ENCODE results near the gene BCORL1. TPM values are rescaled to one million over a fixed set of nuclear protein-coding genes. Genes with fewer than 3 reads are reported as not detected.

Gene BCORL1
- total RNA-seq, 2 donors from 2014 or later, result 8.5 to 22.3 TPM

DNA sequence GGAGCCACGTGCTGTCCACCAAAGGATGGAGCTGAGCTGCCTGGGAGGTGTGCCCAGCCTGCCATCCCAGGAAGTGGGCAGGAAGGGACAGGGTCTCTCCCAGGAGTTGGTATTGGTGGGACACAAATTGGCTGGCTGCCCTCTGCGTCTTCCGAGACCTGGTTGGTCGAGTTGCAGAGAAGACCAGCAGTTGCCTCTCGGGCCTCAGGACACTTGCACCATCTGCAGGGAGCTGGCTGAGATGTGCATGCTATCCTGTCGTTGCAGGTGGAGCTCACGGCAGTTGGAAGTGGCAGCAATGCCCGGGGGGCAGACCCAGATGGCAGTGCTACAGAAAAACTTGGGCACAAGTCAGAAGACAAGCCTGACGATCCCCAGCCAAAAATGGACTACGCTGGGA, 30.2 kb downstream of the BCORL1 start:
- no peak overlapping the region for H3K27ac ChIP-seq
- H3K27me3 ChIP-seq (replicated peaks; ENCODE audit: insufficient read depth), result no peaks in the 10 kb centered on the region
- TF ChIP-seq, protein P1, sequence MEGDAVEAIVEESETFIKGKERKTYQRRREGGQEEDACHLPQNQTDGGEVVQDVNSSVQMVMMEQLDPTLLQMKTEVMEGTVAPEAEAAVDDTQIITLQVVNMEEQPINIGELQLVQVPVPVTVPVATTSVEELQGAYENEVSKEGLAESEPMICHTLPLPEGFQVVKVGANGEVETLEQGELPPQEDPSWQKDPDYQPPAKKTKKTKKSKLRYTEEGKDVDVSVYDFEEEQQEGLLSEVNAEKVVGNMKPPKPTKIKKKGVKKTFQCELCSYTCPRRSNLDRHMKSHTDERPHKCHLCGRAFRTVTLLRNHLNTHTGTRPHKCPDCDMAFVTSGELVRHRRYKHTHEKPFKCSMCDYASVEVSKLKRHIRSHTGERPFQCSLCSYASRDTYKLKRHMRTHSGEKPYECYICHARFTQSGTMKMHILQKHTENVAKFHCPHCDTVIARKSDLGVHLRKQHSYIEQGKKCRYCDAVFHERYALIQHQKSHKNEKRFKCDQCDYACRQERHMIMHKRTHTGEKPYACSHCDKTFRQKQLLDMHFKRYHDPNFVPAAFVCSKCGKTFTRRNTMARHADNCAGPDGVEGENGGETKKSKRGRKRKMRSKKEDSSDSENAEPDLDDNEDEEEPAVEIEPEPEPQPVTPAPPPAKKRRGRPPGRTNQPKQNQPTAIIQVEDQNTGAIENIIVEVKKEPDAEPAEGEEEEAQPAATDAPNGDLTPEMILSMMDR (IDR thresholded peaks at IDR 0.05), result no peak
- no peaks in the 10 kb centered on the region for H3K36me3 ChIP-seq
- H3K4me1 ChIP-seq (ENCODE audit: control insufficient read depth in 1 of 2, low read depth in 2 of 2), result no peaks in the 10 kb centered on the region
- DNase-seq (ENCODE audit: low spot score) (no peak), ATAC-seq (ENCODE audit: insufficient number of reproducible peaks, low FRiP score, low read depth) (no peak)
- H3K9me3 ChIP-seq, result no peaks in the 10 kb centered on the region
- no peak overlapping the region for H3K4me3 ChIP-seq

DNA sequence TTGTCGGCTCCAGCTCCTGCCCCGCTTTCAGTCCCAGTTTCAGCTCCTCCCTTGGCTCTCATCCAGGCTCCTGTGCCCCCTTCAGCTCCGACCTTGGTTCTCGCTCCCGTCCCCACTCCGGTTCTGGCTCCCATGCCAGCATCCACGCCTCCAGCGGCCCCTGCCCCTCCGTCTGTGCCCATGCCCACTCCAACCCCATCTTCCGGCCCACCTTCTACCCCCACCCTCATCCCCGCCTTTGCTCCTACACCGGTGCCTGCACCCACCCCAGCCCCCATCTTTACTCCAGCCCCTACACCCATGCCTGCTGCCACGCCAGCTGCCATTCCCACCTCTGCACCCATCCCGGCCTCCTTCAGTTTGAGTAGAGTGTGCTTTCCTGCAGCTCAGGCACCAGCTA, 31.2 kb downstream of the BCORL1 start:
- H3K4me3 ChIP-seq, result no peak overlapping the region
- no peaks in the 10 kb centered on the region for H3K9me3 ChIP-seq
- DNase-seq (ENCODE audit: low spot score) (no peak), ATAC-seq (ENCODE audit: insufficient number of reproducible peaks, low FRiP score, low read depth) (no peak)
- H3K36me3 ChIP-seq, result no peaks in the 10 kb centered on the region
- TF ChIP-seq, protein P1 (IDR thresholded peaks at IDR 0.05), result no peak
- no peak overlapping the region for H3K27ac ChIP-seq
- H3K4me1 ChIP-seq (ENCODE audit: control insufficient read depth in 1 of 2, low read depth in 2 of 2), result no peaks in the 10 kb centered on the region
- H3K27me3 ChIP-seq (replicated peaks; ENCODE audit: insufficient read depth), result no peaks in the 10 kb centered on the region

DNA sequence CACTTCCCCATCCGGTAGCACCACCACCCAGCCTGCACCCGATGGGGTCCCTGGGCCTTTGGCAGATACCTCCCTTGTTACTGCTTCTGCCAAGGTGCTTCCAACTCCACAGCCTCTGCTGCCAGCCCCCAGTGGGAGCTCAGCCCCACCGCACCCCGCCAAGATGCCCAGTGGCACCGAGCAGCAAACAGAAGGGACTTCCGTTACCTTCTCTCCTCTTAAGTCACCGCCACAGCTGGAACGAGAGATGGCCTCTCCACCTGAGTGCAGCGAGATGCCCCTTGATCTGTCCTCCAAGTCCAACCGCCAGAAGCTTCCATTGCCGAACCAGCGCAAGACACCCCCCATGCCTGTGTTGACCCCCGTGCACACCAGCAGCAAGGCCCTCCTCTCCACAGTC, 31.9 kb downstream of the BCORL1 start:
- H3K4me3 ChIP-seq, result no peak overlapping the region
- H3K27ac ChIP-seq, result no peak overlapping the region
- TF ChIP-seq, protein P1 (IDR thresholded peaks at IDR 0.05), result no peak
- ATAC-seq (ENCODE audit: insufficient number of reproducible peaks, low FRiP score, low read depth) (no peak), DNase-seq (ENCODE audit: low spot score) (no peak)
- H3K4me1 ChIP-seq (ENCODE audit: control insufficient read depth in 1 of 2, low read depth in 2 of 2), result peaks cover 0 to 4% of the 10 kb centered on the region in 2 donors
- no peaks in the 10 kb centered on the region for H3K9me3 ChIP-seq
- H3K27me3 ChIP-seq (replicated peaks; ENCODE audit: insufficient read depth), result no peaks in the 10 kb centered on the region
- H3K36me3 ChIP-seq, result no peaks in the 10 kb centered on the region

DNA sequence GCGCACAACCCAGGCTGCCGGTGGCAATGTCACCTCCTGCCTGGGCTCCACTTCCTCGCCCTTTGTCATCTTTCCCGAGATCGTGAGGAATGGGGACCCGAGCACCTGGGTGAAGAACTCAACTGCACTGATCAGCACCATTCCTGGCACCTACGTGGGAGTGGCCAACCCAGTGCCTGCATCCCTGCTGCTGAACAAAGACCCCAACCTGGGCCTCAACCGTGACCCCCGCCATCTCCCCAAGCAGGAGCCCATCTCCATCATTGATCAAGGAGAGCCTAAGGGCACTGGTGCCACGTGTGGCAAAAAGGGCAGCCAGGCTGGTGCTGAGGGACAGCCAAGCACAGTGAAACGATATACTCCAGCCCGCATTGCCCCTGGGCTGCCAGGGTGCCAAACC, 32.3 kb downstream of the BCORL1 start:
- H3K27ac ChIP-seq, result no peak overlapping the region
- DNase-seq (ENCODE audit: low spot score) (no peak), ATAC-seq (ENCODE audit: insufficient number of reproducible peaks, low FRiP score, low read depth) (no peak)
- H3K4me1 ChIP-seq (ENCODE audit: control insufficient read depth in 1 of 2, low read depth in 2 of 2), result peaks cover 0 to 4% of the 10 kb centered on the region in 2 donors
- no peaks in the 10 kb centered on the region for H3K9me3 ChIP-seq
- H3K36me3 ChIP-seq, result no peaks in the 10 kb centered on the region
- no peaks in the 10 kb centered on the region for H3K27me3 ChIP-seq (replicated peaks; ENCODE audit: insufficient read depth)
- TF ChIP-seq, protein P1 (IDR thresholded peaks at IDR 0.05), result no peak
- no peak overlapping the region for H3K4me3 ChIP-seq

DNA sequence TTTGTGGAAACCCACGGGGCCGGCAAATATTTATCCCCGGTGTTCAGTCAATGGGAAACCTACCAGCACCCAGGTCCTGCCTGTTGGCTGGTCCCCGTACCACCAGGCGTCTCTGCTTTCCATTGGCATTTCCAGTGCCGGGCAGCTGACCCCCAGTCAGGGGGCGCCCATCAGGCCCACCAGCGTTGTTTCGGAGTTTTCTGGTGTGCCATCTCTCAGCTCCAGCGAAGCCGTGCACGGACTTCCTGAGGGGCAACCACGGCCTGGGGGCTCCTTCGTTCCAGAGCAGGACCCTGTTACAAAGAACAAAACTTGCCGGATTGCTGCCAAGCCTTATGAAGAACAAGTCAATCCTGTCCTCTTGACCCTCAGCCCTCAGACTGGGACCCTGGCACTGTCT, 32.7 kb downstream of the BCORL1 start:
- no peak for ATAC-seq (ENCODE audit: insufficient number of reproducible peaks, low FRiP score, low read depth)
- no peak for DNase-seq (ENCODE audit: low spot score)
- Histone ChIP-seq H3K4me1 (ENCODE audit: control insufficient read depth in 1 of 2, low read depth in 2 of 2) (peaks cover 0 to 4% of the 10 kb centered on the region in 2 donors), H3K4me3 (no peak overlapping the region), H3K27ac (no peak overlapping the region), H3K9me3 (no peaks in the 10 kb centered on the region), H3K36me3 (no peaks in the 10 kb centered on the region), H3K27me3 (replicated peaks; ENCODE audit: insufficient read depth) (no peaks in the 10 kb centered on the region)
- TF ChIP-seq, protein P1 (IDR thresholded peaks at IDR 0.05), result no peak
